ENCODE results near the gene PXMP4. TPM values are rescaled to one million over a fixed set of nuclear protein-coding genes. Genes with fewer than 3 reads are reported as not detected.

Gene PXMP4
- total and polyA plus RNA-seq, 5 experiments from 2014 or later = 8.9 to 16.1 (median 12.1) TPM

DNA sequence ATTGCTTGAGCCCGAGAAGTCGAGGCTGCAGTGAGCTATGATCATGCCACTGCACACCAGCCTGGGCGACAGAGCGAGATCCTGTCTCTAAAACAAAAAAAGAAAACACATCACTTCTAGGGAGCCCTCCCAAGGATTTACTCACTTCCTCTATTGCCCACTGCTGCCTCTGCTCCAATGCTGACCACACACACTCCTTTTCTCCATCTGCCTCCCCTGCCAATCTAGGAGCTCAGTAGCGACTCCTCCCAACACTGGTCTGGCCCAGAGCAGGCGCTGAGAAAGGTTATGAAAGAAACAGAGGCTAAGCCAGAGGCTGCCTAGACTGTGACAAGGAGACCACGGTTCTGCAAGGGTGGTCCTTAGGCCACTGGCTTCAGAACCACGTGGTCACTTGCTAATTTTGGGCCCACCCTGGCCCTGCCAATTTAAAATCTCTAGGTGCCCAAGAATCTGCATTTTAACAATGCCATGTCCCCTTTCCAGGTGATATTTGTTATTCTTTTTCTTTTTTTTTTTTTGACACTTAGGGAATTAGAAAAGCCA is 32.7 kb downstream of the PXMP4 start:
- ATAC-seq (no peak), DNase-seq (no peak)
- Mint-ChIP-seq H3K27me3 (no peaks in the 10 kb centered on the region), H3K27ac (peak overlapping the region in 5 of 10 donors; percentile 46 to 97 (median 87)), H3K9me3 (no peaks in the 10 kb centered on the region), H3K4me1 (peaks cover 18 to 45% (median 36%) of the 10 kb centered on the region in 4 donors), H3K36me3 (no peaks in the 10 kb centered on the region), H3K4me3 (peak overlapping the region in 8 of 10 donors; percentile 31 to 90 (median 87))
- POLR2A ChIA-PET = interaction anchor here (0.6 to 2.0 kb wide), 5 partner anchors 20 to 287 kb away, joined by 3 to 11 read pairs (median 7); partner anchors contain the start of genes ACTL10, PXMP4 and ZNF341

GRCh38 chr20:33686984-33687366 is 33.1 kb downstream of the PXMP4 start:
- POLR2A ChIA-PET = interaction anchor here (0.6 to 2.0 kb wide), 5 partner anchors 20 to 286 kb away, joined by 3 to 11 read pairs (median 7); partner anchors contain the start of genes ACTL10, PXMP4 and ZNF341
- ATAC-seq (no peak), DNase-seq (no peak)
- H3K4me3 Mint-ChIP-seq = peak overlapping the region; percentile 63 to 90 (median 87)
- H3K27me3 Mint-ChIP-seq = no peaks in the 10 kb centered on the region
- H3K4me1 Mint-ChIP-seq = peaks cover 18 to 45% (median 36%) of the 10 kb centered on the region in 4 donors
- no peaks in the 10 kb centered on the region for H3K9me3 Mint-ChIP-seq
- no peaks in the 10 kb centered on the region for H3K36me3 Mint-ChIP-seq
- H3K27ac Mint-ChIP-seq = peak overlapping the region; percentile 24 to 97 (median 88)

- Mint-ChIP-seq H3K27ac (peak within 1 kb of the TSS; percentile 75 to 97 (median 88)), H3K9me3 (no peaks in the 10 kb centered on the region), H3K36me3 (no peaks in the 10 kb centered on the region), H3K27me3 (no peaks in the 10 kb centered on the region), H3K4me3 (peak within 1 kb of the TSS; percentile 63 to 90 (median 87)), H3K4me1 (peaks cover 18 to 46% (median 36%) of the 10 kb centered on the region in 4 donors)
- POLR2A ChIA-PET = interaction anchor here (0.7 to 2.0 kb wide), 6 partner anchors 19 to 46 kb away, joined by 3 to 11 read pairs (median 6); partner anchors contain the start of genes ACTL10, PXMP4 and ZNF341
- DNase-seq (peak; percentile 86 to 94 (median 91)), ATAC-seq (peak; percentile 92)
Observed at GRCh38 chr20:33686100-33686983, 33.8 kb downstream of the PXMP4 start, which contains the start of gene E2F1. E2F1 (minus strand) TSS chr20:33686385; CDS start chr20:33686264, 121 bp downstream.

DNA sequence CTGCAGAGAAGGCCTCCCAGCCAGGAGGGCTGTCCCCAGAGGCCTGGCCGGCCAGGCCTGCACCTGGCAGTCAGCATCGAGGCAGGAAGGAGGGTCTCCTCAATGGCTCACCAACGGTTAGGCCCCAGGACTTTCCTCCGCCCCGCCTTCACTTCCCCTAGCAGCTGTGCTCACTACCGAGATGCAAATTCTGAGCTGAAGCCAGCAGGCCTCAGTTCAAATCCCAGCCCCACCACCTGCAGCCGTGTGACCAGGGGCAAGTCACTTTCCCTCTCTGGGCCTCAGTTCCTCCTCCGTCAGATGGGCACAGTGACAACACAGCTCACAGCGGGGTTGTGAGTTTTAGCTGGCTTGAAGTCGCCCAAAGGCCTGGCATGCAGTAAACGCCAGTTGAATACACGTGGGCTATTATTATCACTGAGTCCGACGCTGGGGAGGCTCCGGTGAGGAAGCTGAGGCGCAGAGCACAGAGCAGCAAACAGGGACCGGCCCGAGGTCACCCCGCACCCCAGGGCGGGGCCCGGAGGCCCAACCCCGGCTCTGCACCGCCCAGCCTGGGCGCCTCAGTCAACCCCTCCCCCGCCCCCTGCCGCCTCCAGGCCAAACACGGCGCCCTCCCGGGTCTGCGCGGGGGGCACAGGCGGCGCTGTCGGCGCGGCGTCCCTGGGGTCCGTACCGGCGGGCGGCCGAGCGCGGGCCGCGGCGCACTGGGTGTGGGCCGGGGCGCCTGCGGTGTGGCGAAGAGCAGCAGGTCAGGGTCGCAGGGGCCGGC is 34.6 kb downstream of the PXMP4 start:
- peaks cover 18 to 48% (median 35%) of the 10 kb centered on the region in 4 donors for H3K4me1 Mint-ChIP-seq
- peak in 1 of 10 donors; percentile 26 for DNase-seq
- POLR2A ChIA-PET = interaction anchor here (0.6 to 1.1 kb wide), 3 partner anchors 21 to 186 kb away, joined by 3 to 4 read pairs (median 4); partner anchors contain the start of gene ZNF341
- H3K4me3 Mint-ChIP-seq = peak overlapping the region; percentile 22 to 76 (median 68)
- peak overlapping the region in 5 of 10 donors; percentile 14 to 49 (median 28) for H3K27ac Mint-ChIP-seq
- H3K27me3 Mint-ChIP-seq = no peaks in the 10 kb centered on the region
- peak; percentile 4 to 21 for ATAC-seq
- H3K36me3 Mint-ChIP-seq = no peaks in the 10 kb centered on the region
- H3K9me3 Mint-ChIP-seq = no peaks in the 10 kb centered on the region

GRCh38 chr20:33684533-33685327 is 35.4 kb downstream of the PXMP4 start:
- Mint-ChIP-seq H3K4me1 (peaks cover 16 to 44% (median 31%) of the 10 kb centered on the region in 4 donors), H3K4me3 (peak overlapping the region; percentile 22 to 76 (median 48)), H3K9me3 (no peaks in the 10 kb centered on the region), H3K36me3 (no peaks in the 10 kb centered on the region), H3K27me3 (no peaks in the 10 kb centered on the region), H3K27ac (peak overlapping the region in 1 of 10 donors; percentile 50)
- DNase-seq (no peak), ATAC-seq (no peak)
- POLR2A ChIA-PET = interaction anchor here (1.1 to 1.6 kb wide), 4 partner anchors 17 to 47 kb away, joined by 4 to 6 read pairs (median 4); partner anchors contain the start of gene ZNF341

GRCh38 chr20:33681728-33682353 is 38.3 kb downstream of the PXMP4 start:
- Mint-ChIP-seq H3K27me3 (no peaks in the 10 kb centered on the region), H3K36me3 (no peaks in the 10 kb centered on the region), H3K4me3 (no peak overlapping the region), H3K4me1 (peaks cover 11 to 45% (median 28%) of the 10 kb centered on the region in 4 donors), H3K9me3 (no peaks in the 10 kb centered on the region), H3K27ac (peak overlapping the region in 2 of 10 donors; percentile 35 to 64)
- ATAC-seq (no peak), DNase-seq (no peak)
- POLR2A ChIA-PET = interaction anchor here (0.5 to 5.6 kb wide), 3 partner anchors 18 to 127 kb away, joined by 4 to 21 read pairs (median 5); partner anchors contain the start of gene C20orf144

DNA sequence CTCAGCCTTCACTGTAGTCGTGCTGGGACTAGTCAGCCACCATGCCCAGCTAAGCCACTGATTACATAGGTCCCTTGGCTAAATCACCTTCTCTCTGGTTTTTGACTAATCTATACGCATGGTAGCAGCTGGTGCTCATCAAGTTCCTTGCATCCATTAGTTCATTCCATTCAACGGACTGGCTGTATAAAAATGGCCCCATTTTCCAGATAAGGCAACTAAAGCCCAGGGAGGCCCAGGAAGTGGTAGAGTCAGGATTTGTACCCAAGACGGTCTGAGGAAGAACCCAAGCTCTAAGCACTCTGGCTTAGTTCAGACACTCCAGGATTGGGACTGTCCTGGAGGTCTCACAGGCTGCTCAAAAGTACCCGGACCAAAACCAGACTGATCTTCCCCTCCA is 38.8 kb downstream of the PXMP4 start:
- POLR2A ChIA-PET = interaction anchor here (0.5 to 5.6 kb wide), 3 partner anchors 14 to 48 kb away, joined by 4 to 21 read pairs (median 21); partner anchors contain the start of genes ACTL10 and C20orf144
- Mint-ChIP-seq H3K36me3 (no peaks in the 10 kb centered on the region), H3K27me3 (no peaks in the 10 kb centered on the region), H3K4me1 (peaks cover 8 to 41% (median 24%) of the 10 kb centered on the region in 4 donors), H3K9me3 (no peaks in the 10 kb centered on the region), H3K27ac (peak overlapping the region in 2 of 10 donors; percentile 31 to 35), H3K4me3 (no peak overlapping the region)
- ATAC-seq = no peak
- DNase-seq = no peak

DNA sequence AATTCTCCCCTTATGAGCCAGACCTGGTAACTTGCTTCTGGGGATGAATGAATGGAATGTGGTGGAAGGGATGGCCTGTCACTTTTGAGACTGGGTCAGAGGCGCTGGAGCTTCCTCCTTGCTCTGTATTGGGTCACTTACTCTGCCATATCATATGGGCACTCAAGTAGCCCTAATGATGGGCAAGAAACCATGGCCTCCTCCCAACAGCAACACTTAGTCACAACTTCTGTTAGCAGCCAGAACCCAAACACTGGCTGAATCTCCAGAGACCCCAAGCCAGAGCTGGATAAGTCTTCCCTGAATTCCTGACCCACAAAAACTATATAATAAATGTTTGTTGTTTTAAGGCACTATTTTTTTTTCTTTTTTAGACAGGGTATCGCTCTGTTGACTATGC is 39.4 kb downstream of the PXMP4 start:
- Mint-ChIP-seq H3K4me1 (peaks cover 8 to 41% (median 27%) of the 10 kb centered on the region in 4 donors), H3K36me3 (no peaks in the 10 kb centered on the region), H3K9me3 (no peaks in the 10 kb centered on the region), H3K27me3 (no peaks in the 10 kb centered on the region), H3K27ac (peak overlapping the region in 3 of 10 donors; percentile 23 to 66 (median 56)), H3K4me3 (no peak overlapping the region)
- POLR2A ChIA-PET = interaction anchor here (4.4 to 5.6 kb wide), 2 partner anchors 13 to 17 kb away, joined by 21 read pairs; partner anchors contain the start of genes ACTL10 and C20orf144
- ATAC-seq = no peak
- no peak for DNase-seq

- ATAC-seq (peak; percentile 53 to 62), DNase-seq (no peak)
- POLR2A ChIA-PET = interaction anchor here (0.5 to 5.6 kb wide), 8 partner anchors 12 to 190 kb away, joined by 3 to 21 read pairs (median 5); partner anchors contain the start of genes ACTL10, C20orf144, CBFA2T2 and PXMP4
- H3K27ac Mint-ChIP-seq = peak overlapping the region in 7 of 10 donors; percentile 4 to 93 (median 62)
- peak overlapping the region in 6 of 10 donors; percentile 23 to 77 (median 62) for H3K4me3 Mint-ChIP-seq
- H3K9me3 Mint-ChIP-seq = no peaks in the 10 kb centered on the region
- no peaks in the 10 kb centered on the region for H3K36me3 Mint-ChIP-seq
- H3K4me1 Mint-ChIP-seq = peaks cover 9 to 43% (median 29%) of the 10 kb centered on the region in 4 donors
- no peaks in the 10 kb centered on the region for H3K27me3 Mint-ChIP-seq
Observed at GRCh38 chr20:33679758-33680485, 40.2 kb downstream of the PXMP4 start.
